ENCODE measurements around the gene MYO1E.

DNA sequence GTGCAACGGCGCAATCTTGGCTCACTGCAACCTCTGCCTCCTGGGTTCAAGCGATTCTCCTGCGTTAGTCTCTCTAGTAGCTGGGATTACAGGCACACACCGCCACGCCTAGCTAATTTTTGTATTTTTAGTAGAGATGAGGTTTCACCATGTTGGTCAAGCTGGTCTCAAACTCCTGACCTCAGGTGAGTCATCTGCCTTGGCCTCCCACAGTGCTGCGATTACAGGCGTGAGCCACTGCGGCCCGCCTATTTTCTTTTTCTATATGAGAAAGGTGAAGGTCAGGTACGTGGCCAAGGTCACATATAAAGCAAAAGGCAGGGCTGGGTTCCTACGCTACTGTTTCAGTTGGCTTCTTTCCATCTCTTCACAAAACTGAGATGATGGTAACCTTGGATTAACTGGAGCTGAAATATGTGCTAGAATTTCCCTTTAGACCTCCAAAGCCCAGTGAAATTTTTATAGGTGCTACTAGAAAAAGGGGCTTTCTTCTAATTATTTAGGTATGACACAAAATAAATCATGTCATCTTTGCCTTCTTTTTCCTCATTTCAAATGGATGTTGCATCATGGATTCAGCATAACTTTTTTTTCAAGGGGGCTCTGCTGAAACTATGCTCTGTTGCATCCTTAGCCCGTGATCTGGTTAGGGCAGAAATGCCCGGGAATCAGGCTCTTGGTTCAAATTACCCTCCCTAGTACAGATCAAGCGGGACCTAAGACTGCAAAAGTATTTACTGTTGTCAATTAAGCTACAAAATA, 68.5 kb downstream of the MYO1E start:
- TF ChIP-seq, protein P1, sequence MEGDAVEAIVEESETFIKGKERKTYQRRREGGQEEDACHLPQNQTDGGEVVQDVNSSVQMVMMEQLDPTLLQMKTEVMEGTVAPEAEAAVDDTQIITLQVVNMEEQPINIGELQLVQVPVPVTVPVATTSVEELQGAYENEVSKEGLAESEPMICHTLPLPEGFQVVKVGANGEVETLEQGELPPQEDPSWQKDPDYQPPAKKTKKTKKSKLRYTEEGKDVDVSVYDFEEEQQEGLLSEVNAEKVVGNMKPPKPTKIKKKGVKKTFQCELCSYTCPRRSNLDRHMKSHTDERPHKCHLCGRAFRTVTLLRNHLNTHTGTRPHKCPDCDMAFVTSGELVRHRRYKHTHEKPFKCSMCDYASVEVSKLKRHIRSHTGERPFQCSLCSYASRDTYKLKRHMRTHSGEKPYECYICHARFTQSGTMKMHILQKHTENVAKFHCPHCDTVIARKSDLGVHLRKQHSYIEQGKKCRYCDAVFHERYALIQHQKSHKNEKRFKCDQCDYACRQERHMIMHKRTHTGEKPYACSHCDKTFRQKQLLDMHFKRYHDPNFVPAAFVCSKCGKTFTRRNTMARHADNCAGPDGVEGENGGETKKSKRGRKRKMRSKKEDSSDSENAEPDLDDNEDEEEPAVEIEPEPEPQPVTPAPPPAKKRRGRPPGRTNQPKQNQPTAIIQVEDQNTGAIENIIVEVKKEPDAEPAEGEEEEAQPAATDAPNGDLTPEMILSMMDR (conservative IDR thresholded peaks at IDR 0.05; ENCODE audit: low read depth, low read length), result no peak
- no peak for TF ChIP-seq EZH2 (IDR thresholded peaks at IDR 0.05; ENCODE audit: low read length, unreplicated experiment)
